ENCODE results near the gene TMEM131.
"Not testable (repeated sequence)": the region's sequence is repeated elsewhere in the genome, so short reads cannot be mapped to it uniquely, and the experiment has no call there.

The TMEM131 gene

GRCh38 chr2:97715951-97716694 lies 279.6 kb downstream of the TMEM131 start:
- TF ChIP-seq, protein P1, sequence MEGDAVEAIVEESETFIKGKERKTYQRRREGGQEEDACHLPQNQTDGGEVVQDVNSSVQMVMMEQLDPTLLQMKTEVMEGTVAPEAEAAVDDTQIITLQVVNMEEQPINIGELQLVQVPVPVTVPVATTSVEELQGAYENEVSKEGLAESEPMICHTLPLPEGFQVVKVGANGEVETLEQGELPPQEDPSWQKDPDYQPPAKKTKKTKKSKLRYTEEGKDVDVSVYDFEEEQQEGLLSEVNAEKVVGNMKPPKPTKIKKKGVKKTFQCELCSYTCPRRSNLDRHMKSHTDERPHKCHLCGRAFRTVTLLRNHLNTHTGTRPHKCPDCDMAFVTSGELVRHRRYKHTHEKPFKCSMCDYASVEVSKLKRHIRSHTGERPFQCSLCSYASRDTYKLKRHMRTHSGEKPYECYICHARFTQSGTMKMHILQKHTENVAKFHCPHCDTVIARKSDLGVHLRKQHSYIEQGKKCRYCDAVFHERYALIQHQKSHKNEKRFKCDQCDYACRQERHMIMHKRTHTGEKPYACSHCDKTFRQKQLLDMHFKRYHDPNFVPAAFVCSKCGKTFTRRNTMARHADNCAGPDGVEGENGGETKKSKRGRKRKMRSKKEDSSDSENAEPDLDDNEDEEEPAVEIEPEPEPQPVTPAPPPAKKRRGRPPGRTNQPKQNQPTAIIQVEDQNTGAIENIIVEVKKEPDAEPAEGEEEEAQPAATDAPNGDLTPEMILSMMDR (IDR thresholded peaks at IDR 0.05; ENCODE audit: insufficient read depth, low read length, poor library complexity, severe bottlenecking), result no peak
- no peaks in the 10 kb centered on the region for H3K36me3 ChIP-seq (ENCODE audit: control insufficient read depth, insufficient read depth, low read length)
- DNase-seq (ENCODE audit: extremely low read depth, insufficient read length), result no peak
- H3K27me3 ChIP-seq (replicated peaks; ENCODE audit: control insufficient read depth, insufficient read depth, low read length), result no peaks in the 10 kb centered on the region
- H3K4me3 ChIP-seq (replicated peaks; ENCODE audit: low read depth, low read length), result no peak overlapping the region

DNA sequence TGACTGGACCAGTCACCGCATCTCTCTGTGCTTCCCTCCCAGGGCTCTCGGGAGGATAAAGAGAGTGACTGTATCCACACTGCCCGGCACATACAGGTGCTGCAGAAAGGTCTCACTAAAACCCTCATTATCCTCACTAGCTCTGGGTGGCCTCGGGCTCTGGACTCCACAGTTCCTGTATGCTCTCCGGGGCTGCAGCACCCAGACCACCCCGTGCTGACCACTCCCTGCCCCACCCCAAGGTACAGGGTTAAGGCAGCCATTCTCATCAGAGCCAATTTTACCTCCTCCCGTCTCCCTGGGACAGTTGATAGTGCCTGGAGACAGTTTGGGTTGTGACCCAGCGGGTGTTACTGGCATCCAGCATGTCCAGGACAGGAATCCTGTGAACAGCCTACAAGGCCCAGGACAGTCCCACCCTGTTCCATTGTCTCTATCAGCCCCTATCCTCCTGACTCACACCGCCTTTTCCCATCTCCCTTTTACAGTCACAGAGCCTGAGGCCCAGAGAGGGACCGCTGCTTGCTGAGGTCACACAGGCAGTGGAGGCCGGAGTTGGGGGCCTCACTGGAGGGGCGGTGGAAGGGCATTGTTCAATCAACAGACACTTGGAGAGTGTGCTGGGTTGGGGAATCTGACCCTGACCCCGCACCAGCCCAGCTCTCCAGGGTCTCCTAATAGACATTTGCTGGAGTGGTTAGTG lies 280.6 kb downstream of the TMEM131 start:
- no peak overlapping the region for H3K4me3 ChIP-seq (replicated peaks; ENCODE audit: low read depth, low read length)
- H3K27me3 ChIP-seq (replicated peaks; ENCODE audit: control insufficient read depth, insufficient read depth, low read length), result no peaks in the 10 kb centered on the region
- H3K36me3 ChIP-seq (ENCODE audit: control insufficient read depth, insufficient read depth, low read length), result no peaks in the 10 kb centered on the region
- TF ChIP-seq, protein P1 (IDR thresholded peaks at IDR 0.05; ENCODE audit: insufficient read depth, low read length, poor library complexity, severe bottlenecking), result no peak
- DNase-seq (ENCODE audit: extremely low read depth, insufficient read length), result no peak

- DNase-seq (ENCODE audit: extremely low read depth, insufficient read length), result no peak
- no peak overlapping the region for H3K4me3 ChIP-seq (replicated peaks; ENCODE audit: low read depth, low read length)
- H3K36me3 ChIP-seq (ENCODE audit: control insufficient read depth, insufficient read depth, low read length), result no peaks in the 10 kb centered on the region
- no peaks in the 10 kb centered on the region for H3K27me3 ChIP-seq (replicated peaks; ENCODE audit: control insufficient read depth, insufficient read depth, low read length)
- TF ChIP-seq, protein P1 (IDR thresholded peaks at IDR 0.05; ENCODE audit: insufficient read depth, low read length, poor library complexity, severe bottlenecking), result no peak
These were observed 281.4 kb downstream of the TMEM131 start for GRCh38 chr2:97714084-97714949.

DNA sequence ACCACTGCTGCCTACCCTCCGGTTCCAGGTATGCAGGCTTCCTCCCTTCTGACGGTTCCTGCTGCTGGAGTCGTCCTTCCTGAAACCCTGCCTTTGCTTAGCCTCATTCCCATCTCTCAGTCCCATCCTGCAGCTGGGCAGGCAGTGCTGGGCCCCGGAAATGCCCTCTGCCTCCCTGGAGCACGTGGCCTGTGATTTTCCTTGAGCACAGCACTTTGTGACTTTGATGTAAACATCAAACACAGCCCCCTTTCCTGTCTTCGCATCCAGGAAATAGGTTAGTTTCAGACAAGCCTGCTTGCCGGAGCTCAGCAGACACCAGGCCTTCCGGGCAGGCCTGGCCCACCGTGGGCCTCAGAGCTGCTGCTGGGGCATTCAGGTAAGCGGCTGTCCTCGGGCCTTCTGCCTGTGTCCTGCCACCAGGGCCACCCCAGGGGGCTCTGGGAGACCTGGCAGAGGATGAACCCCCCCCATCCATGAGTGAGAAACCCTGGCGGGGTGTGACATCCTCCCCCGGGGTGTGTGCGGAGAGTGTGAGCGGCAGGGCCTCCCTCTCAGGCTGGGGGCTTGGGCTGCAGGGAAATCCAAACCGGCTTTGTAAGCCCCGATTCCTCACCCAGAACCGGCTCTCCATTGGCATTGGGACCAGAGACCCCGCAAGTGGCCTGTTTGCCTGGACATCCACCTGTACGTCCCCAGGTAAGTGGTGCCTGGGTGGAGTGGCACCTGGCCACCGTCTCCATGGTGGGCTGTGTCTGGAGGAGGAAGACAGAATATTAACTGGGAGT lies 282.3 kb downstream of the TMEM131 start, which contains the start of gene ZAP70:
ZAP70 (plus strand) TSS at position 281 of the 788 bp plus-strand sequence. CDS start 10,461 bp downstream, outside the sequence.
- TF ChIP-seq, protein P1 (IDR thresholded peaks at IDR 0.05; ENCODE audit: insufficient read depth, low read length, poor library complexity, severe bottlenecking), result no peak
- Histone ChIP-seq H3K4me3 (replicated peaks; ENCODE audit: low read depth, low read length) (no peak within 1 kb of the TSS), H3K27me3 (replicated peaks; ENCODE audit: control insufficient read depth, insufficient read depth, low read length) (no peaks in the 10 kb centered on the region), H3K36me3 (ENCODE audit: control insufficient read depth, insufficient read depth, low read length) (no peaks in the 10 kb centered on the region)
- no peak for DNase-seq (ENCODE audit: extremely low read depth, insufficient read length)

- DNase-seq (ENCODE audit: extremely low read depth, insufficient read length), result no peak
- H3K27me3 ChIP-seq (replicated peaks; ENCODE audit: control insufficient read depth, insufficient read depth, low read length), result no peaks in the 10 kb centered on the region
These were observed 283.0 kb downstream of the TMEM131 start for GRCh38 chr2:97712693-97713295.

DNA sequence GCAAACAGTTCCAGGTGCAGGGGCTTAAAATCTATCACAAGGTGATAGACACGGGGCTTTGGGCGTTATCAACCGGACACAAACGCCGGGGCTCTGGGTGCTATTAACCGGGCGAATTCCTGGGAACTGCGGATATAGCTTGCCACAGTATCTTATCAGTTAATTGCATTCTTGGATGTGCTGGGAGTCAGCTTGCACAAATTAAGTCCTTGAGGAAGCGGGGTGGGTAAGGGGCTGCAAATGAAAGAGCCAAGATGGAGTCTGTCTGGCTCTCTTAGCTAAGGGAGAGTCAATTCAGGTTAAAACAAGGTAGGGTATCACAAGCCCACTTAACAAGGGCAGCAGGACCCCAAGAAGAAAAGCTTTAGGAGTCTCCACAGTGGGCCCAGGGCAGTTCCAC lies 283.6 kb downstream of the TMEM131 start:
- not testable (repeated sequence) for H3K27me3 ChIP-seq (replicated peaks; ENCODE audit: control insufficient read depth, insufficient read depth, low read length); H3K36me3 ChIP-seq (ENCODE audit: control insufficient read depth, insufficient read depth, low read length); DNase-seq (ENCODE audit: extremely low read depth, insufficient read length); H3K4me3 ChIP-seq (replicated peaks; ENCODE audit: low read depth, low read length)

More at GRCh38 chr2:97712693-97713295, 283.0 kb downstream of the TMEM131 start:
- Histone ChIP-seq H3K36me3 (ENCODE audit: control insufficient read depth, insufficient read depth, low read length) (no peaks in the 10 kb centered on the region), H3K4me3 (replicated peaks; ENCODE audit: low read depth, low read length) (no peak overlapping the region)
- TF ChIP-seq, protein P1 (IDR thresholded peaks at IDR 0.05; ENCODE audit: insufficient read depth, low read length, poor library complexity, severe bottlenecking), result no peak

All from GM06990 (cell line).